ENCODE data around the gene COG5.

DNA sequence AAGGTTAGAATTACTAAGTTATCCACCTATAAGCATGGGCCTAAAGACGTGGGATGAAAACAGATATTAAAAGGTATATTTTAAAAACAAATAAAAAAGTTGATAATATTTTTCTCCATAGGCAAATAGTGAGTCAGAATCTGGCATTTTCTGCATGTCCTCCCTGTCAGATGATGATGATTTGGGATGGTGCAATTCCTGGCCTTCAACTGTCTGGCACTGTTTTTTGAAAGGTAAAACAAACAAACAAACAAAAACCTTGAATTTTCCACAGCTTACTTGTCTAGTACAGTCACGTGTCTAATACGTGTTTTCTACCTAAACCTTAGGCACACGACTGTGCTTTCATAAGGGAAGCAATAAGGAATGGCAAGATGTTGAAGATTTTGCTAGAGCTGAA is 377.5 kb downstream of the COG5 start:
- TF ChIP-seq, protein P1, sequence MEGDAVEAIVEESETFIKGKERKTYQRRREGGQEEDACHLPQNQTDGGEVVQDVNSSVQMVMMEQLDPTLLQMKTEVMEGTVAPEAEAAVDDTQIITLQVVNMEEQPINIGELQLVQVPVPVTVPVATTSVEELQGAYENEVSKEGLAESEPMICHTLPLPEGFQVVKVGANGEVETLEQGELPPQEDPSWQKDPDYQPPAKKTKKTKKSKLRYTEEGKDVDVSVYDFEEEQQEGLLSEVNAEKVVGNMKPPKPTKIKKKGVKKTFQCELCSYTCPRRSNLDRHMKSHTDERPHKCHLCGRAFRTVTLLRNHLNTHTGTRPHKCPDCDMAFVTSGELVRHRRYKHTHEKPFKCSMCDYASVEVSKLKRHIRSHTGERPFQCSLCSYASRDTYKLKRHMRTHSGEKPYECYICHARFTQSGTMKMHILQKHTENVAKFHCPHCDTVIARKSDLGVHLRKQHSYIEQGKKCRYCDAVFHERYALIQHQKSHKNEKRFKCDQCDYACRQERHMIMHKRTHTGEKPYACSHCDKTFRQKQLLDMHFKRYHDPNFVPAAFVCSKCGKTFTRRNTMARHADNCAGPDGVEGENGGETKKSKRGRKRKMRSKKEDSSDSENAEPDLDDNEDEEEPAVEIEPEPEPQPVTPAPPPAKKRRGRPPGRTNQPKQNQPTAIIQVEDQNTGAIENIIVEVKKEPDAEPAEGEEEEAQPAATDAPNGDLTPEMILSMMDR (conservative IDR thresholded peaks at IDR 0.05; ENCODE audit: low read length), result no peak
- no peak for TF ChIP-seq EZH2phosphoT487 (IDR thresholded peaks at IDR 0.05; ENCODE audit: borderline replicate concordance)

Data from Loucy (cell line).